Tibial artery (tissue), 4 donors: Measurements from ENCODE around the gene RC3H2.
"Not testable (repeated sequence)": the region's sequence is repeated elsewhere in the genome, so short reads cannot be mapped to it uniquely, and the experiment has no call there.

Experiments
- DNase-seq, 2 donors: peaks; one replicate each; pipeline ENCODE4 v3.0.0-alpha.2; 2019
- H3K27ac ChIP-seq, 2 donors: fragments of 200-600 bp; sonication (generic) in 1 of 2; 1 replicate in 1 of 2; 2 replicates in 1 of 2; pipeline ENCODE4 v1.5.1; 2018 to 2019; ENCODE audit warnings: mild to moderate bottlenecking in 1 of 2
- H3K27me3 ChIP-seq, 2 donors: fragments of 200-600 bp; sonication (generic) in 1 of 2; one replicate each; pipeline versions ENCODE4 v1.5.1 to v1.6.0; 2016 to 2019
- H3K36me3 ChIP-seq, 3 donors: fragments of 200-600 bp; sonication (generic) in 2 of 3; one replicate each; pipeline ENCODE4 v1.5.1; 2016 to 2019; ENCODE audit warnings: mild to moderate bottlenecking in 2 of 3
- H3K4me1 ChIP-seq, 4 donors: fragments of 200-600 bp; sonication (generic) in 2 of 4; 1 replicate in 3 of 4; 2 replicates in 1 of 4; pipeline ENCODE4 v1.5.1; 2016 to 2019
- H3K4me3 ChIP-seq, 2 donors: fragments of 200-600 bp; sonication (generic) in 1 of 2; 1 replicate in 1 of 2; 2 replicates in 1 of 2; pipeline ENCODE4 v1.5.1; 2018 to 2019; ENCODE audit warnings: mild to moderate bottlenecking in 2 of 2
- H3K9me3 ChIP-seq, 3 donors: fragments of 200-600 bp; sonication (generic) in 1 of 3; one replicate each; pipeline ENCODE4 v1.5.1; 2016 to 2019
- intact Hi-C: fragments of 100-400 bp; cut with DNase I; formaldehyde crosslinking; loops from one replicate; pipeline ENCODE4 v1.15.0; 2023; ENCODE audit warnings: low total_unique reads
- TF ChIP-seq, protein P1 (sequence below), 2 experiments: fragments of 200-600 bp in 1 of 2; fragments of 450-650 bp in 1 of 2; IDR thresholded peaks; one replicate each; pipeline ENCODE4 v1.5.1; 2017 to 2019; ENCODE audit warnings: antibody characterized with exemption in 2 of 2, mild to moderate bottlenecking in 1 of 2, moderate library complexity in 1 of 2

Gene RC3H2

DNA sequence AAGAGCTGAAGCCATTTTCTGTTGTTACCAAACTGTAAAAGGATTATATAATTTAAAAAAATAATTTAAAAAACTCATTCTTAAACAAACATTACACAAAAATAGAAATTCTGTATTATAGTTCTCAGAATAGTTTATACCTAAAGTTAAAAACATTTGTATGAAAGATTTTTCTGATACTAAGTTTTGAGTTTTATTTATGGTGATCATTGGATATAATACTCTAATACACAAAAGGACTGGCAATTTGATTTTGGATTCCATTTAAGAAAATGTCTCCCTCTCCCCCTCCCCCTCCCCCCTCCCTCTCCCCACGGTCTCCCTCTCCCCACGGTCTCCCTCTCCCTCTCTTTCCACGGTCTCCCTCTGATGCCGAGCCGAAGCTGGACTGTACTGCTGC lies 39.1 kb downstream of the RC3H2 start:
- no peak overlapping the region for H3K27ac ChIP-seq
- TF ChIP-seq, protein P1, sequence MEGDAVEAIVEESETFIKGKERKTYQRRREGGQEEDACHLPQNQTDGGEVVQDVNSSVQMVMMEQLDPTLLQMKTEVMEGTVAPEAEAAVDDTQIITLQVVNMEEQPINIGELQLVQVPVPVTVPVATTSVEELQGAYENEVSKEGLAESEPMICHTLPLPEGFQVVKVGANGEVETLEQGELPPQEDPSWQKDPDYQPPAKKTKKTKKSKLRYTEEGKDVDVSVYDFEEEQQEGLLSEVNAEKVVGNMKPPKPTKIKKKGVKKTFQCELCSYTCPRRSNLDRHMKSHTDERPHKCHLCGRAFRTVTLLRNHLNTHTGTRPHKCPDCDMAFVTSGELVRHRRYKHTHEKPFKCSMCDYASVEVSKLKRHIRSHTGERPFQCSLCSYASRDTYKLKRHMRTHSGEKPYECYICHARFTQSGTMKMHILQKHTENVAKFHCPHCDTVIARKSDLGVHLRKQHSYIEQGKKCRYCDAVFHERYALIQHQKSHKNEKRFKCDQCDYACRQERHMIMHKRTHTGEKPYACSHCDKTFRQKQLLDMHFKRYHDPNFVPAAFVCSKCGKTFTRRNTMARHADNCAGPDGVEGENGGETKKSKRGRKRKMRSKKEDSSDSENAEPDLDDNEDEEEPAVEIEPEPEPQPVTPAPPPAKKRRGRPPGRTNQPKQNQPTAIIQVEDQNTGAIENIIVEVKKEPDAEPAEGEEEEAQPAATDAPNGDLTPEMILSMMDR (IDR thresholded peaks at IDR 0.05), result no peak
- DNase-seq, result no peak
- H3K4me1 ChIP-seq, result no peaks in the 10 kb centered on the region
- peaks cover 10 to 48% (median 36%) of the 10 kb centered on the region in 3 donors for H3K36me3 ChIP-seq
- H3K27me3 ChIP-seq, result no peaks in the 10 kb centered on the region
- H3K4me3 ChIP-seq, result no peak overlapping the region
- intact Hi-C loops, result no loop called here
- no peaks in the 10 kb centered on the region for H3K9me3 ChIP-seq

DNA sequence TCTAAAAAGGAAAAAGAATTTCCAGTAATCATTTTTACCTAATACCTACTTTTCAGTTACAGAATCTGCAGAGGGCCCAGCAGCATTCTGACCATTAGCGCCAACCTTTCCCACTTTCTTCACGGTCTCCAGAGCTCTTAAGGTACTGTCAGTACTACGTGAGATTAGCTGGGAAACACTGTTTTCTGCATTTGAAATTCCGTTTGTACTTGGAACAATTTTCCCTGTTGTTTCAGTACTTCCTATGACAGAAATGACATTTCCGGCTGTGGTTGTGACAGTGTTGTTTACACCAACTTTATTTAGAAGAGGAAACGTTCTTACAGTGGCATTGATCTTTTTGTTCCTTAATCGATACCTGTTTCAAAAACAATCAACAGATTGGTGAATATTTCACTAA lies 39.9 kb downstream of the RC3H2 start:
- no peak overlapping the region for H3K27ac ChIP-seq
- DNase-seq, result no peak
- no peak overlapping the region for H3K4me3 ChIP-seq
- intact Hi-C loops, result no loop called here
- H3K27me3 ChIP-seq, result no peaks in the 10 kb centered on the region
- H3K4me1 ChIP-seq, result no peaks in the 10 kb centered on the region
- TF ChIP-seq, protein P1 (IDR thresholded peaks at IDR 0.05), result no peak
- H3K36me3 ChIP-seq, result peaks cover 6 to 40% (median 28%) of the 10 kb centered on the region in 3 donors
- no peaks in the 10 kb centered on the region for H3K9me3 ChIP-seq

DNA sequence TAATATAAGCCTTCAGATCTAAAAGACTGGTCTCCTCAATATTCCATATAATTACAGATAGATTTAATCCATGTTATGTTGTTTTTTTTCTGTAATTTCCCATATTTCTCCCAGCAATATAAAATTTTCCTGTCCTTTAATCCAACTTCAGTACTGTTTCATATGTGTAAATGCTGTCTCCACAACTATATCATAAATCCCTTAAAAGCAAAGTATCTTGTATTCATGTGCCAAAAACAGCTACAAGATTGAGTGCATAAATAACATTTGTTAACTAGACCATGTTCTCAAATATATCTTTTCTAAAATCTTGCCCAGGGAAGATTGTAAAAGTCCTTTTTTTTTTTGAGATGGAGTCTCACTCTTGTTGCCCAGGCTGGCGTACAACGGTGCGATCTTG lies 41.8 kb downstream of the RC3H2 start:
- intact Hi-C loops, result no loop called here
- Histone ChIP-seq H3K9me3 (no peaks in the 10 kb centered on the region), H3K4me3 (no peak overlapping the region), H3K4me1 (no peaks in the 10 kb centered on the region), H3K36me3 (peaks cover 11 to 39% (median 28%) of the 10 kb centered on the region in 3 donors), H3K27ac (no peak overlapping the region), H3K27me3 (no peaks in the 10 kb centered on the region)
- TF ChIP-seq, protein P1 (IDR thresholded peaks at IDR 0.05), result no peak
- DNase-seq, result no peak

DNA sequence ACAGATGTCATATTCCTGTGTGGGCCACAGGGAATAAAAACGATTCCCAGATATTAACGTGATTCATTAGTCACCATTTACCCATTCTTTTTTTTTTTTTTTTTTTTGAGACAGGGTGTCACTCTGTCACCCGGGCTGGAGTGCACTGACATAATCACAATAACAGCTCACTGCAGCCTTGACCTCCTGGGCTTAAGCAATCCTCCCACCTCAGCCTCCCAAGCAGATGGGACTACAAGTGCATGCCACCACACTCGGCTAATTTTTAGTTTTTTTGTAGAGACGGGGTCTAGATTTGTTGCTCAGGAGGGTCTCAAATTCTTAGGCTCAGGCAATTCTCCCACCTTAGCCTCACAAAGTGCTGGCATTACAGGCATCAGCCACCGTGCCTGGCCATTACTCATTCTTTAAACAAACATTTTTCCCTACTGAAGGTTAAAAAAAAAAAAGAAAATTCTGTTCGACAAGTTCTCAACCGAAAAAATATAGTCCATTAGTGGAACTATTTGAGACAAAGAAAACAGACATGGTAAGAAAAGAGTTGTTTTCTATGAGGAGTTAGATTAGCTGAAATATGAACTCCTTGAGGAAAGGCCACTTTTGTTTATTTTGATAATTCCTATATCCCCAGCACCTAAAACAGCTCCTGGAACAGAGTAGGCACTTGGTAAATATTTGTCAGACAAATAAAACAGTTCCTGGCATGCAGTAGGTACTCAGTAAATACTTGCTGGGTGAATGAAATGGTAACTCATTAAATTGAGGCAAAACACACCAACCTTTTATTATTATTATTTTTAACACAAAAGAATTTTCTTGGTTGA lies 44.6 kb downstream of the RC3H2 start:
- Histone ChIP-seq H3K4me3 (no peak overlapping the region), H3K27ac (no peak overlapping the region), H3K36me3 (peaks cover 36 to 64% (median 56%) of the 10 kb centered on the region in 3 donors), H3K4me1 (no peaks in the 10 kb centered on the region), H3K27me3 (no peaks in the 10 kb centered on the region), H3K9me3 (no peaks in the 10 kb centered on the region)
- DNase-seq, result no peak
- TF ChIP-seq, protein P1 (IDR thresholded peaks at IDR 0.05), result no peak
- intact Hi-C loops, result no loop called here

DNA sequence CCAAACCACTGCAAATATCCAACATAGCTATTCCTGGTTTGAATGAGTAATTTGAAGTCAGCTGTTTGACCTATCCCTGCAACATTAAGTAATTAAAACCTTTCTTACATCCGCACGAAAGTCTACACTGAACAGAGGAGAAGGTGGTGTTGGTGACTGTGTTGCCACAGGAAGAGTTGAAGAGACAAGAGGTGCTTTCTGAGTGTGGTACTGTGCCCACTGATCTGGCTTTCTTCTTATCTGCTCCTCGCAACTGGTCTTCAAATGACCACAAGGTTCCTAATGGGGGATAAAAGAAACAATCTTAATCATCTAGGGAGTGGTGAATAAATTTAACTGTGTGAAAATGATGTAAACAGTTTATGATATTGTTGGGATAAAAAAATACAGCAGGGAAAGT lies 47.3 kb downstream of the RC3H2 start:
- intact Hi-C loops, result no loop called here
- no peak overlapping the region for H3K4me3 ChIP-seq
- no peaks in the 10 kb centered on the region for H3K4me1 ChIP-seq
- DNase-seq, result no peak
- peaks cover 51 to 69% (median 62%) of the 10 kb centered on the region in 3 donors for H3K36me3 ChIP-seq
- TF ChIP-seq, protein P1 (IDR thresholded peaks at IDR 0.05), result no peak
- H3K9me3 ChIP-seq, result no peaks in the 10 kb centered on the region
- no peak overlapping the region for H3K27ac ChIP-seq
- H3K27me3 ChIP-seq, result no peaks in the 10 kb centered on the region

DNA sequence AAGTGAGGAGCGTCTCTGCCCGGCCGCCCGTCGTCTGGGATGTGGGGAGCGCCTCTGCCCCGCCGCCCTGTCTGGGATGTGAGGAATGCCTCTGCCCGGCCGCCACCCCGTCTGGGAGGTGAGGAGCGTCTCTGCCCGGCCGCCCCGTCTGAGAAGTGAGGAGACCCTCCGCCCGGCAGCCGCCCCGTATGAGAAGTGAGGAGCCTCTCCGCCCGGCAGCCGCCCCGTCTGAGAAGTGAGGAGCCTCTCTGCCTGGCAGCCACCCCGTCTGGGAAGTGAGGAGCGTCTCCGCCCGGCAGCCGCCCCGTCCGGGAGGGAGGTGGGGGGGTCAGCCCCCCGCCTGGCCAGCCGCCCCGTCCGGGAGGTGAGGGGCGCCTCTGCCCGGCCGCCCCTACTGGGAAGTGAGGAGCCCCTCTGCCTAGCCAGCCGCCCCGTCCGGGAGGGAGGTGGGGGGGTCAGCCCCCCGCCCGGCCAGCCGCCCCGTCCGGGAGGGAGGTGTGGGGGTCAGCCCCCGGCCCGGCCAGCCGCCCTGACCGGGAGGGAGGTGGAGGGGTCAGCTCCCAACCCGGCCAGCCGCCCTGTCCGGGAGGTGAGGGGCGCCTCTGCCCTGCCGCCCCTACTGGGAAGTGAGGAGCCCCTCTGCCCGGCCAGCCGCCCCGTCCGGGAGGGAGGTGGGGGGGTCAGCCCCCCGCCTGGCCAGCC lies 52.9 kb downstream of the RC3H2 start:
- H3K4me1 ChIP-seq, H3K27me3 ChIP-seq, H3K9me3 ChIP-seq, H3K4me3 ChIP-seq, intact Hi-C loops, H3K27ac ChIP-seq, DNase-seq: not testable (repeated sequence)
- peaks cover 75 to 93% (median 85%) of the 10 kb centered on the region in 3 donors for H3K36me3 ChIP-seq
